Common myeloid progenitor, CD34-positive (primary cell): Measurements from ENCODE around the gene EIF4G2. TPM values are rescaled to one million over a fixed set of nuclear protein-coding genes. Genes with fewer than 3 reads are reported as not detected.

Experiments used
- CTCF ChIA-PET: fragments of 350-600 bp; sonication (Branson Sonifier 250); formaldehyde crosslinking; loops from one replicate; lab custom pipeline; 2021; ENCODE audit warnings: antibody characterized with exemption; lab: Charles Lee
- POLR2A ChIA-PET: fragments of 350-600 bp; sonication (Branson Sonifier 250); formaldehyde crosslinking; loops from one replicate; lab custom pipeline; 2021; ENCODE audit warnings: antibody characterized with exemption; lab: Charles Lee
- DNase-seq, 3 donors: peaks; one replicate each; pipeline versions ENCODE4 v3.0.0 to v3.0.0-alpha.2; 2013
- H3K27ac ChIP-seq, 2 experiments: 1 replicate in 1 of 2; 2 replicates in 1 of 2; pipeline ENCODE4 v1.7.0; 2013; ENCODE audit warnings: inconsistent platforms in 2 of 2, low read length in 2 of 2, mild to moderate bottlenecking in 2 of 2, low read depth in 1 of 2, moderate library complexity in 1 of 2; ENCODE audit not compliant: severe bottlenecking in 2 of 2, insufficient read depth in 1 of 2, poor library complexity in 1 of 2
- H3K27me3 ChIP-seq, 5 experiments: replicated peaks in 2 of 5; 1 replicate in 3 of 5; 2 replicates in 2 of 5; pipeline versions ENCODE4 v1.6.1 to v1.7.0; 2013; ENCODE audit warnings: low read length in 4 of 5, mild to moderate bottlenecking in 2 of 5, moderate library complexity in 2 of 5, inconsistent platforms in 1 of 5; ENCODE audit not compliant: insufficient read depth in 5 of 5, control insufficient read depth in 4 of 5
- H3K36me3 ChIP-seq, 4 experiments: 1 replicate in 2 of 4; 2 replicates in 2 of 4; pipeline versions ENCODE4 v1.6.1 to v1.7.0; 2013; ENCODE audit warnings: low read length in 3 of 4, control low read depth in 1 of 4, mild to moderate bottlenecking in 1 of 4; ENCODE audit not compliant: control insufficient read depth in 4 of 4, insufficient read depth in 4 of 4
- H3K4me1 ChIP-seq, 4 experiments: 1 replicate in 3 of 4; 2 replicates in 1 of 4; pipeline versions ENCODE4 v1.6.1 to v1.7.1; 2013; ENCODE audit warnings: low read length in 3 of 4, mild to moderate bottlenecking in 3 of 4, control low read depth in 1 of 4, inconsistent platforms in 1 of 4, moderate library complexity in 1 of 4; ENCODE audit not compliant: control insufficient read depth in 4 of 4, insufficient read depth in 4 of 4; ENCODE audit errors: control extremely low read depth in 1 of 4
- H3K4me3 ChIP-seq, 7 experiments: 1 replicate in 4 of 7; 2 replicates in 3 of 7; pipeline versions ENCODE4 v1.5.1 to v1.7.0; 2013; ENCODE audit warnings: mild to moderate bottlenecking in 7 of 7, low read length in 6 of 7, moderate library complexity in 6 of 7, inconsistent platforms in 2 of 7, low read depth in 2 of 7, control low read depth in 1 of 7; ENCODE audit not compliant: insufficient read depth in 4 of 7, control insufficient read depth in 1 of 7; ENCODE audit errors: extremely low read depth in 1 of 7
- H3K9me3 ChIP-seq, 5 experiments: 1 replicate in 4 of 5; 2 replicates in 1 of 5; pipeline versions ENCODE4 v1.6.1 to v1.7.1; 2013; ENCODE audit warnings: low read length in 4 of 5, mild to moderate bottlenecking in 2 of 5, inconsistent platforms in 1 of 5, low read depth in 1 of 5, moderate library complexity in 1 of 5; ENCODE audit not compliant: control insufficient read depth in 4 of 5, insufficient read depth in 2 of 5; ENCODE audit errors: control extremely low read depth in 1 of 5
- WGBS: methylation state at CpG from one replicate; pipeline ENCODE4 v1.1.5; 2013; ENCODE audit not compliant: insufficient coverage; 5-methylcytosine and 5-hydroxymethylcytosine counted together
- polyA plus RNA-seq: library from polyadenylated mRNA; unstranded; fragments of 120-200 nt; gene quantifications from one replicate; pipeline ENCODE4 v1.2.1, GENCODE V29; 2013

EIF4G2 gene
- 598 TPM for polyA plus RNA-seq

DNA sequence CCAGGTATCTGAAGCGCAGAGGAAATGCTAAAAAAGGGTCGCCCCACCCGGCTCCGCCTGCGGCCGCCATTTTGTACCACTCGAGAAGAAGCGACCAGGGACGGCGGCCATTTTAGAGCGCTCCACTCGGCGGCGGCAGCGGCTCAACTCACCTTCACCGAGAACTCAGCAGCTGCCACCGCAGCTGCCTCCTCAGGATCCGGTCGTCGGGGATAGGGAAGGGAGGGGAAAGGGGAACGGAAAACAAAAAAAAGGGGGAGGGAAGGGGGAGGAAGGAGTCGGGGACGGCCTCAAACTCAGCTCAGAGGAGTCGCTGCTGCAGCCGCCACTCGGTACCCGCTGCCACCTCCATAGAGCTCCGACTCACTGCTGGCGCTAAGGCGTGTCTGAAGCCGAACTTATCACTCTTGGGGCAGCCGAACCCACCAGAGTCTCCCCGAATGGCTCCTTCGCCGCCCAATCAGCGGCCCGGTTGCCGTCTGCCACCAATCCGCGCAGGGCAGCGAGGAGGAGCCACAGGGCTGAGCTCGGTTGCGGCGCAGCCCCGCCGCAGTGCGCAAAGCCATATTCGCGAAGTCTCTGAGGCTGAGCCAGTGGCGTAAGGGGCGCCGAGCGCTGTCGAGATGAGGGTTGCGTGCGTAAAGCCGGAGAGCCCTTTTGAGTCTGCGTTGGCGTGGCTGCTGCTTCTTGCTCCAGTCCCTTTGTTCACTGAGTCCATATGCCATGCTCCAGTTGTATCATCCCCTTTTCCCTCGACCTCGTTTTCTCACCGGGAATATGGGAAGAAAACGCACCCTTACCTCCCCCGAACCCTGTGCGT, at the start of gene EIF4G2:
Gene EIF4G2 (minus strand): TSS at position 374 of the 820 bp plus-strand sequence.
- WGBS = 0% methylated on average over 54 of the region's 65 CpGs
- peak; percentile 98 to 100 (median 99) for DNase-seq
- Histone ChIP-seq H3K27ac (peak within 1 kb of the TSS; percentile 98 to 99), H3K4me1 (peaks cover 6 to 34% (median 20%) of the 10 kb centered on the region in 4 experiments), H3K4me3 (peak within 1 kb of the TSS; percentile 84 to 100 (median 99)), H3K36me3 (peaks cover 18 to 37% (median 28%) of the 10 kb centered on the region in 4 experiments), H3K27me3 (no peaks in the 10 kb centered on the region), H3K9me3 (no peaks in the 10 kb centered on the region)
- ChIA-PET POLR2A (interaction anchor here (0.6 to 2.8 kb wide), 11 partner anchors 9 to 111 kb away, joined by 3 to 47 read pairs (median 4); partner anchors contain the start of genes CTR9 and ZBED5), CTCF (interaction anchor here (0.9 to 3.2 kb wide), 15 partner anchors 8 to 125 kb away, joined by 3 to 13 read pairs (median 4); partner anchors contain the start of gene ZBED5)

DNA sequence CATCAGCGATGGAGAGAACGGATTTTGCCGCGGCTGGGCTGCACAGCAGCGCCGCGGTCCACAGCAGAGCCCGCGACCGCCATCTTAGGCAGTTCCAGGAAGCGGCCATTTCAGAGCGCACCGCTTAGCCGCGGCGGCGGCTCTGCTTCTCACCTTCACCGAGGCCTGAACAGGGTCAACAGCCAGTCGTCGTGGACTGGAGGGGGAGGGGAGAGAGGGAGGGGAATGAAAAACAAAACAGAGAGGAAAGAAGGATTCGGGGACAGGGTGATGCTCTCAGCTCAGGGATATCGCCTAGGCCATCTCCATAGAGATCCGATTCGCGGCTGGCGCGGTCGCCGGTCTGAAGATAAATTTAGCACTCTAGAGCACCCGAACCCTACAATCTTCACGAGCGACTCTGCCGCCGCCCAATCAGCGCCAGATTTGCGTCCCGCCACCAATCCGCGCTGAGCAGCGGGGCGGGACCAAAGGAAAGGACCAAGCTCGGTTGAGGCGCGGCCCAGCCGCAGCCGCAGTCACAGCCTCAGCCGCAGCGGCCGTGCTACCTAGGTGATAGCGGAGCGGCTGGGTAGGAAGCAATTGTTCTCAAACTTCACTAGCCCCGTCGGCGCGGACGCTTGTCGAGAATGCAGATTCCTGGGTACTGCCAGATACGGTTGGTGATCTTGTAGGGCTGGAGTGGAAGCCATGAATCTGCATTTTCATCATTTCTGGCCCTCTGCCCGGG, 49.1 kb upstream of the EIF4G2 start, which contains the start of gene ZBED5:
Gene ZBED5 (minus strand): TSS at position 345 of the 730 bp plus-strand sequence. CDS start 3,108 bp downstream, outside the sequence.
- Histone ChIP-seq H3K4me1 (peaks cover 11 to 26% (median 20%) of the 10 kb centered on the region in 4 experiments), H3K27ac (peak within 1 kb of the TSS; percentile 89 to 96), H3K36me3 (peaks cover 7 to 27% (median 17%) of the 10 kb centered on the region in 4 experiments), H3K9me3 (no peaks in the 10 kb centered on the region), H3K4me3 (peak within 1 kb of the TSS; percentile 95 to 100 (median 99)), H3K27me3 (no peaks in the 10 kb centered on the region)
- ChIA-PET POLR2A (interaction anchor here (0.7 to 3.0 kb wide), 6 partner anchors 29 to 62 kb away, joined by 3 to 47 read pairs (median 3); partner anchors contain the start of gene EIF4G2), CTCF (interaction anchor here (0.9 to 2.6 kb wide), 10 partner anchors 10 to 935 kb away, joined by 3 to 13 read pairs (median 4); partner anchors contain the start of gene EIF4G2)
- DNase-seq = peak; percentile 98 to 99 (median 99)
- 0% methylated on average over 42 of the region's 59 CpGs for WGBS

DNA sequence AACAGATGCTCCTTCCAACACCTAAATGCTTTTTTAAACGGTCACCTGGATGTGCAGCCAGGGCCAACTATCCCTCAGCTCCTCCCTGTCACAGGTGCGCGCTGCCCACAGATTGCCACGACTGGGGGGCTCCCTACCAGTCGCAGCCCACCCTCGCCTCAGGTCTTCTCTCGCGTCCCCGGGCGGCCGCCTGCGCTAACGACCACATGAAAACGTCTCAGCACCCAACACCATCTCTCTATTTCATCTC, 48.7 kb upstream of the EIF4G2 start:
- Histone ChIP-seq H3K27me3 (no peaks in the 10 kb centered on the region), H3K36me3 (peaks cover 7 to 31% (median 19%) of the 10 kb centered on the region in 4 experiments), H3K4me3 (peak overlapping the region; percentile 95 to 100 (median 99)), H3K9me3 (no peaks in the 10 kb centered on the region), H3K27ac (peak overlapping the region; percentile 89 to 96), H3K4me1 (peaks cover 11 to 26% (median 18%) of the 10 kb centered on the region in 4 experiments)
- 0% methylated on average over 5 of the region's 14 CpGs for WGBS
- DNase-seq = no peak
- ChIA-PET CTCF (interaction anchor here (0.9 to 2.6 kb wide), 11 partner anchors 9 to 935 kb away, joined by 3 to 13 read pairs (median 4); partner anchors contain the start of gene EIF4G2), POLR2A (interaction anchor here (0.6 to 3.0 kb wide), 4 partner anchors 22 to 62 kb away, joined by 3 to 47 read pairs (median 6); partner anchors contain the start of gene EIF4G2)

DNA sequence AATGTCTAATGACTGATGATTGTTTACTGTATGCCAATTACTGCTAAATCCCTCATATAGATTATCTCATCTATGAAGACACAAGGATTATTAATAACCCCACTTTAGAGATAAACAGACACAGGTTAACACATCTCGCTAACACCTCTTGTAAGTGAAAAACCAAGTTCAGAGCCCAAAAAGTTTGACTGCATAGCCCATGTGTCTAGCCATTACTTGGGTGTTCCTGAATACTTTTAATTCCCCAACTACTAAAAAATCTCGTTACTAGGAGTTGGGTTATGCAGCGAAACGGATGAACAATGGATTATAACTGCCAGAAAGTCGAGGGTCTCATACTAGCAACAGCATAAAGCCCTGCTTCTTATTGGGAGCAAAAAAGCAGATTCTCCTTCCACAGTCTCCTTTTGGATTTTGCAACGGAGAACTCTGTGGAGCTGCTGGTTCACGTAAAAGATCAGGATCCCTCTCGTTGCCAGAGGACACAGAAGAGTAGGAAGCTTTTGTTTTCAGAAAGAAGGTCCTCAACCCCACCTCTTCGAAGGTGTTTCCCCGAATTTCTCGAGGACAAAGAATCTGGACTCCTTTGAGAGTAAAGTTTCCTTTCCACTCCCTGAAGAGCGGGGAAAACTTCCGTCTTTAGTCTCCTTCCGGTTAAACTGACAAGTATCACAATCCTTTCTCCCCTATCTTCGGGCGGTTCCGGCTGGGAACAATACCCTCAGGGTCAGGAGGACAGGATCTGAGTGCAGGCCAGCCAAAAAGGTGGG, 48.1 kb upstream of the EIF4G2 start:
- Histone ChIP-seq H3K9me3 (no peaks in the 10 kb centered on the region), H3K27me3 (no peaks in the 10 kb centered on the region), H3K27ac (peak overlapping the region; percentile 89 to 96), H3K4me1 (peaks cover 11 to 26% (median 17%) of the 10 kb centered on the region in 4 experiments), H3K4me3 (peak overlapping the region; percentile 95 to 100 (median 99)), H3K36me3 (peaks cover 10 to 36% (median 22%) of the 10 kb centered on the region in 4 experiments)
- ChIA-PET CTCF (interaction anchor here (1.0 to 2.6 kb wide), 5 partner anchors 9 to 936 kb away, joined by 3 to 13 read pairs (median 3); partner anchors contain the start of gene EIF4G2), POLR2A (interaction anchor here (0.6 to 3.0 kb wide), 5 partner anchors 18 to 61 kb away, joined by 3 to 47 read pairs (median 3); partner anchors contain the start of gene EIF4G2)
- 6% methylated on average over 17 of the region's 17 CpGs for whole genome bisulfite sequencing
- peak; percentile 14 to 46 (median 36) for DNase-seq

DNA sequence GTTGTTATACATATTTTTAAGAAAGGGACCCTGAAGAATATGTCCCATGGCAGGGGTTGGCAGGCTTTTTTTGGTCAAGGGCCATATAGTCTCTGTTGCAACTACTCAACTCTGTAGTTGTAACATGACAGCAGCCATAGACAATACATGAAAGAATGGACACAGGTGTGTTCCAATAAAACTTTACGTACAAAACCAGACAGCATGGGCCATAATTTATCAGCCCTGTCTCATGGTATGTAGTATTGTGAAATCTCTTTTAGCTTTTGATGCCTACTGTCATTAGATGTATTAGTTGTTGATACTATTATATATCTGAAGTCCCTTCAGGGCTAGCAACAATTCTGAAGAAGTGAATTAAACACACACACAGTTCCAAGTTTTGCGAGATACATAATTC, 46.6 kb upstream of the EIF4G2 start:
- DNase-seq = no peak
- Histone ChIP-seq H3K27ac (no peak overlapping the region), H3K4me1 (peaks cover 11 to 24% (median 17%) of the 10 kb centered on the region in 4 experiments), H3K4me3 (no peak overlapping the region), H3K27me3 (no peaks in the 10 kb centered on the region), H3K9me3 (no peaks in the 10 kb centered on the region), H3K36me3 (peaks cover 10 to 41% (median 24%) of the 10 kb centered on the region in 4 experiments)
- WGBS = no CpG with 5 or more reads among the region's 2 CpGs
- ChIA-PET POLR2A (no interaction called here), CTCF (interaction anchor here (0.6 to 1.5 kb wide), 5 partner anchors 17 to 78 kb away, joined by 3 to 4 read pairs (median 3); no protein-coding TSS in a partner anchor)
